ENCODE data around the gene RASA4B. TPM values are rescaled to one million over a fixed set of nuclear protein-coding genes. Genes with fewer than 3 reads are reported as not detected.

Gene RASA4B
- total and polyA plus RNA-seq, 2 donors (not counting 3 experiments of a cell fraction or from before 2014, with no cell fraction given), result 3.2 to 9.8 TPM

GRCh38 chr7:102452451-102452850 is 65.1 kb downstream of the RASA4B start:
- Histone ChIP-seq H3K9me3 (replicated peaks; ENCODE audit: control insufficient read depth, insufficient read depth, low read length) (no peaks in the 10 kb centered on the region), H3K9me1 (replicated peaks; ENCODE audit: control insufficient read depth, extremely low read depth, insufficient read depth, low read length) (no peaks in the 10 kb centered on the region), H3K79me2 (ENCODE audit: control insufficient read depth, insufficient read depth, low read length) (no peaks in the 10 kb centered on the region), H3K9ac (replicated peaks; ENCODE audit: extremely low read depth, insufficient read depth, low read length) (no peak overlapping the region), H3K4me2 (ENCODE audit: insufficient read depth, low read length) (no peak overlapping the region), H2AFZ (ENCODE audit: low read depth, low read length) (no peak overlapping the region), H3K4me1 (ENCODE audit: control insufficient read depth, extremely low read depth, insufficient read depth, low read length) (no peaks in the 10 kb centered on the region), H3K27me3 (ENCODE audit: control insufficient read depth in 2 of 2, insufficient read depth in 2 of 2, low read length in 2 of 2) (no peaks in the 10 kb centered on the region), H3K4me3 (replicated peaks in 1 of 3; ENCODE audit: insufficient read depth in 1 of 3, low read depth in 1 of 3, low read length in 3 of 3) (no peak overlapping the region), H3K27ac (ENCODE audit: insufficient read depth, low read depth, low read length) (no peak overlapping the region), H4K20me1 (replicated peaks; ENCODE audit: control insufficient read depth, extremely low read depth, insufficient read depth, low read length) (no peaks in the 10 kb centered on the region), H3K36me3 (ENCODE audit: control insufficient read depth in 2 of 2, extremely low read depth in 1 of 2, insufficient read depth in 2 of 2, low read length in 2 of 2) (peaks cover 0 to 11% of the 10 kb centered on the region in 2 experiments)
- TF ChIP-seq MAX (IDR thresholded peaks at IDR 0.05; ENCODE audit: insufficient read depth, insufficient read length), result no peak
- TF ChIP-seq POLR2A (IDR thresholded peaks at IDR 0.05; ENCODE audit: low read depth, low read length), result no peak
- TF ChIP-seq CTCF (IDR thresholded peaks at IDR 0.05; ENCODE audit: extremely low read depth in 1 of 2, insufficient read depth in 1 of 2, low read depth in 1 of 2, low read length in 2 of 2), result no peak
- no peak for TF ChIP-seq EZH2 (IDR thresholded peaks at IDR 0.05; ENCODE audit: borderline replicate concordance, low read depth, low read length, severe bottlenecking)
- TF ChIP-seq POLR2AphosphoS5 (IDR thresholded peaks at IDR 0.05; ENCODE audit: insufficient read depth, low read depth, low read length), result no peak
- no peak for TF ChIP-seq FOS (IDR thresholded peaks at IDR 0.05; ENCODE audit: borderline replicate concordance, insufficient read depth, low read length)
- no peak for TF ChIP-seq JUN (IDR thresholded peaks at IDR 0.05; ENCODE audit: borderline replicate concordance, insufficient read depth, insufficient read length, low read depth)
- no peak for TF ChIP-seq GATA2 (IDR thresholded peaks at IDR 0.05; ENCODE audit: insufficient read depth, insufficient read length, low read depth, low read length)
- no peak for TF ChIP-seq MYC (IDR thresholded peaks at IDR 0.05; ENCODE audit: low read depth, low read length)
- BruUV-seq (replicated peaks), result no TSS peak
- DNase-seq (ENCODE audit: low read depth, low spot score), result no peak
- no peak for FAIRE-seq
- POLR2A ChIA-PET, result no interaction called here
- CTCF ChIA-PET, result interaction anchor here (1.1 to 1.4 kb wide), 3 partner anchors 12 to 40 kb away, joined by 3 to 4 read pairs (median 4); no protein-coding TSS in a partner anchor
- intact Hi-C loops (cut with micrococcal nuclease) (no loop called here), dilution Hi-C loops (cut with MboI; ENCODE audit: extremely low pct_ligation_motif_present, low sequenced_read_pairs) (no loop called here)

Data from endothelial cell of umbilical vein (primary cell).